ENCODE results near the gene LBR.
A peak's percentile ranks its signal among the peaks of the same experiment; 100 is the strongest.
"Not testable (repeated sequence)": the region's sequence is repeated elsewhere in the genome, so short reads cannot be mapped to it uniquely, and the experiment has no call there.

Gene LBR

DNA sequence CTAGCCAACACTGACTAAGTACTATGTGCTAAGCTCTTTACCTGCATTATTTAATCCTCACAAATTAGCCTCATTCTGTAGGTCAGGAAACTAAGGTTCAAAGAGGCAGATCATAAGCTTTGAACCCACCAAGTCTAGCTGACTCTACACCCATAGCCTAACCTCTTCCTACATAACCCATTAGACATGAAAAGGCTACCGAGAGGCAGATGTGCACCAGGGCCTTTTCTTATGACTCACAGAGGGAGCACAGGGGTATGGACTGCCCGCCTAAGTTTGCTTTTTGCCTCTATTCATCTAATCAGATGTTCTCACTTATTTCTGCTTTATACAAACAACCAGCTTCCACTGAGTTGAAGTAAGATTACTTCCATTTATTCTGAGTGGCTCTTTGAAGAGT lies 31.5 kb downstream of the LBR start:
- Histone ChIP-seq H3K9ac (ENCODE audit: insufficient read length, low read depth) (no peak overlapping the region), H3K4me1 (ENCODE audit: insufficient read depth, insufficient read length) (no peaks in the 10 kb centered on the region), H3K36me3 (ENCODE audit: insufficient read depth, insufficient read length, low read length) (peaks cover 36% of the 10 kb centered on the region), H3K9me3 (ENCODE audit: insufficient read depth, low read length) (no peaks in the 10 kb centered on the region), H3K4me3 (ENCODE audit: insufficient read length, low read depth) (no peak overlapping the region), H3K27me3 (ENCODE audit: insufficient read depth, insufficient read length) (no peaks in the 10 kb centered on the region)
- DNase-seq (ENCODE audit: low read depth, low spot score), result no peak
- TF ChIP-seq ZNF274 (IDR thresholded peaks at IDR 0.05; ENCODE audit: low read depth, low read length) (no peak), SUZ12 (IDR thresholded peaks at IDR 0.05; ENCODE audit: extremely low read depth, insufficient read depth, insufficient read length) (no peak), YY1 (IDR thresholded peaks at IDR 0.05; ENCODE audit: insufficient read depth, insufficient read length) (no peak)

DNA sequence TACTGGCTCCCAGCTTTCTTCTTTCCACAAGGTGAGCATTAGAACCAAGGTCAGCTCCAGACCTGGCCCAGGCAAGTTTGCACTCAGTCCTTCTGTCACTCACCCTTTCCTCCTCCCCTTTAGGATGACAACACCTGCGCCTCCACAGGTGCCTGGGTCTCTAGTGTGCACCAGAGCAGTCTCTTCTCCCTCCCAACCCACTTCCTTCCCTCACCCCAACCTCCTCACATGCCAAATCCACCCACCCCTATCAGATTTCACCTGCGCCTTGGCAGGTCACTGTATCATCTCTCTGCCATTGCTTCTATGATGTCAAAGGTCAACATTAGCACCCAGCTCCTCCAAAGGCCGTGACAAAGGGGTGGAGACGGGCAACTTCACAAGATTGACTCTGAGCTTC lies 38.0 kb downstream of the LBR start:
- H3K9ac ChIP-seq (ENCODE audit: insufficient read length, low read depth), result no peak overlapping the region
- no peaks in the 10 kb centered on the region for H3K27me3 ChIP-seq (ENCODE audit: insufficient read depth, insufficient read length)
- TF ChIP-seq ZNF274 (IDR thresholded peaks at IDR 0.05; ENCODE audit: low read depth, low read length), result no peak
- no peak for TF ChIP-seq SUZ12 (IDR thresholded peaks at IDR 0.05; ENCODE audit: extremely low read depth, insufficient read depth, insufficient read length)
- H3K9me3 ChIP-seq (ENCODE audit: insufficient read depth, low read length), result no peaks in the 10 kb centered on the region
- no peak overlapping the region for H3K4me3 ChIP-seq (ENCODE audit: insufficient read length, low read depth)
- H3K36me3 ChIP-seq (ENCODE audit: insufficient read depth, insufficient read length, low read length), result no peaks in the 10 kb centered on the region
- DNase-seq (ENCODE audit: low read depth, low spot score), result no peak
- no peaks in the 10 kb centered on the region for H3K4me1 ChIP-seq (ENCODE audit: insufficient read depth, insufficient read length)

- H3K4me1 ChIP-seq (ENCODE audit: insufficient read depth, insufficient read length), result no peaks in the 10 kb centered on the region
- H3K4me3 ChIP-seq (ENCODE audit: insufficient read length, low read depth), result no peak overlapping the region
- H3K27me3 ChIP-seq (ENCODE audit: insufficient read depth, insufficient read length), result no peaks in the 10 kb centered on the region
- TF ChIP-seq ZNF274 (IDR thresholded peaks at IDR 0.05; ENCODE audit: low read depth, low read length) (no peak), SUZ12 (IDR thresholded peaks at IDR 0.05; ENCODE audit: extremely low read depth, insufficient read depth, insufficient read length) (no peak), YY1 (IDR thresholded peaks at IDR 0.05; ENCODE audit: insufficient read depth, insufficient read length) (no peak)
- H3K36me3 ChIP-seq (ENCODE audit: insufficient read depth, insufficient read length, low read length), result no peaks in the 10 kb centered on the region
- H3K9me3 ChIP-seq (ENCODE audit: insufficient read depth, low read length), result no peaks in the 10 kb centered on the region
- no peak for DNase-seq (ENCODE audit: low read depth, low spot score)
- H3K9ac ChIP-seq (ENCODE audit: insufficient read length, low read depth), result no peak overlapping the region
Measured at GRCh38 chr1:225388372-225388771, 39.5 kb downstream of the LBR start.

GRCh38 chr1:225386860-225387259 lies 41.0 kb downstream of the LBR start:
- not testable (repeated sequence) for H3K4me1 ChIP-seq (ENCODE audit: insufficient read depth, insufficient read length); H3K9ac ChIP-seq (ENCODE audit: insufficient read length, low read depth); DNase-seq (ENCODE audit: low read depth, low spot score); H3K27me3 ChIP-seq (ENCODE audit: insufficient read depth, insufficient read length); H3K4me3 ChIP-seq (ENCODE audit: insufficient read length, low read depth); H3K9me3 ChIP-seq (ENCODE audit: insufficient read depth, low read length); H3K36me3 ChIP-seq (ENCODE audit: insufficient read depth, insufficient read length, low read length)

DNA sequence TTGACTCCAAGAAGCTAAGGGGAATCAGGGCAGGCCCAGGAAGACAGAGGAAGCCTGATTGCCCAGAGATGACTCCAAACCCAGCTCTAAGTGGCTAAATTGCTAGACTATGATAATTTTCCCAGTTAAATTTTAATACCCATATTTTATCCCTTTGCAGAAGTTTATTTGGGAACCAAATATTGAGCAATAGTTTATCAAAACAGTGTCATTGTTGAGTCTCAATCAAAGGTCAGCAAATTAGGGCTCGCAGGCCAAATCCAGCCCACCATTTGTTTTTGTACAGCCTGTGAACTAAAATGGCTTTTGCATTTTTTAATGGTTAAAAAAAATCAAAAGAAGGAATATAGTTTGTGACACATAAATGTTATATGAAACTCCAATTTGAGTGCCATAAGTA lies 47.1 kb downstream of the LBR start:
- no peaks in the 10 kb centered on the region for H3K9me3 ChIP-seq (ENCODE audit: insufficient read depth, low read length)
- H3K4me3 ChIP-seq (ENCODE audit: insufficient read length, low read depth), result no peak overlapping the region
- H3K9ac ChIP-seq (ENCODE audit: insufficient read length, low read depth), result no peak overlapping the region
- H3K4me1 ChIP-seq (ENCODE audit: insufficient read depth, insufficient read length), result peaks cover 3% of the 10 kb centered on the region
- no peak for TF ChIP-seq ZNF274 (IDR thresholded peaks at IDR 0.05; ENCODE audit: low read depth, low read length)
- TF ChIP-seq YY1 (IDR thresholded peaks at IDR 0.05; ENCODE audit: insufficient read depth, insufficient read length), result no peak
- H3K27me3 ChIP-seq (ENCODE audit: insufficient read depth, insufficient read length), result no peaks in the 10 kb centered on the region
- H3K36me3 ChIP-seq (ENCODE audit: insufficient read depth, insufficient read length, low read length), result no peaks in the 10 kb centered on the region
- no peak for DNase-seq (ENCODE audit: low read depth, low spot score)

DNA sequence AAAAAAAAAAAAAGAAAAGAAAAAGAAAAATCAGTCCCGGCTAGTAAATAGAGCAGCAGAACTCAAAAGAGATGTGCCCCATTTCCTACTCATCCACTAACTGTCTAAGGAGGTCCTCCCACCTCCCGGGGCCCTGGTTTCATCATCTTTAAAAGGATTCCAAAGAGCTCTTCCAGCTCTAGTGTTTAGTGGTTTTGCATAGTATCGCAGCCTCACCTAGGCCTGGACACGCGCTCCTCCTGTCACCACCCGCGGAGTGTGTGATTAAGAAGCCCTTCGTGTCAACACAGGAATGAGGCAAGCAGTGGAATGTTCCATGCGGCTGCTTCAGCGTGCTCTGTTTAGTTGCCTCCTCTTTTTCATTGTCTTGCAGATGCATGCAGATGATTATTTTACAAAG lies 49.0 kb downstream of the LBR start:
- Histone ChIP-seq H3K27me3 (ENCODE audit: insufficient read depth, insufficient read length) (no peaks in the 10 kb centered on the region), H3K36me3 (ENCODE audit: insufficient read depth, insufficient read length, low read length) (no peaks in the 10 kb centered on the region), H3K9me3 (ENCODE audit: insufficient read depth, low read length) (no peaks in the 10 kb centered on the region), H3K4me3 (ENCODE audit: insufficient read length, low read depth) (no peak overlapping the region), H3K4me1 (ENCODE audit: insufficient read depth, insufficient read length) (peaks cover 3% of the 10 kb centered on the region), H3K9ac (ENCODE audit: insufficient read length, low read depth) (no peak overlapping the region)
- TF ChIP-seq YY1 (IDR thresholded peaks at IDR 0.05; ENCODE audit: insufficient read depth, insufficient read length) (no peak), SUZ12 (IDR thresholded peaks at IDR 0.05; ENCODE audit: extremely low read depth, insufficient read depth, insufficient read length) (no peak), ZNF274 (IDR thresholded peaks at IDR 0.05; ENCODE audit: low read depth, low read length) (no peak)
- peak; percentile 95 for DNase-seq (ENCODE audit: low read depth, low spot score)

- no peak for DNase-seq (ENCODE audit: low read depth, low spot score)
- Histone ChIP-seq H3K9ac (ENCODE audit: insufficient read length, low read depth) (no peak overlapping the region), H3K4me3 (ENCODE audit: insufficient read length, low read depth) (no peak overlapping the region), H3K4me1 (ENCODE audit: insufficient read depth, insufficient read length) (peaks cover 3% of the 10 kb centered on the region), H3K36me3 (ENCODE audit: insufficient read depth, insufficient read length, low read length) (no peaks in the 10 kb centered on the region), H3K27me3 (ENCODE audit: insufficient read depth, insufficient read length) (no peaks in the 10 kb centered on the region), H3K9me3 (ENCODE audit: insufficient read depth, low read length) (no peaks in the 10 kb centered on the region)
- TF ChIP-seq SUZ12 (IDR thresholded peaks at IDR 0.05; ENCODE audit: extremely low read depth, insufficient read depth, insufficient read length), result no peak
- TF ChIP-seq ZNF274 (IDR thresholded peaks at IDR 0.05; ENCODE audit: low read depth, low read length), result no peak
- TF ChIP-seq YY1 (IDR thresholded peaks at IDR 0.05; ENCODE audit: insufficient read depth, insufficient read length), result no peak
Measured at GRCh38 chr1:225374996-225375395, 52.8 kb downstream of the LBR start.

DNA sequence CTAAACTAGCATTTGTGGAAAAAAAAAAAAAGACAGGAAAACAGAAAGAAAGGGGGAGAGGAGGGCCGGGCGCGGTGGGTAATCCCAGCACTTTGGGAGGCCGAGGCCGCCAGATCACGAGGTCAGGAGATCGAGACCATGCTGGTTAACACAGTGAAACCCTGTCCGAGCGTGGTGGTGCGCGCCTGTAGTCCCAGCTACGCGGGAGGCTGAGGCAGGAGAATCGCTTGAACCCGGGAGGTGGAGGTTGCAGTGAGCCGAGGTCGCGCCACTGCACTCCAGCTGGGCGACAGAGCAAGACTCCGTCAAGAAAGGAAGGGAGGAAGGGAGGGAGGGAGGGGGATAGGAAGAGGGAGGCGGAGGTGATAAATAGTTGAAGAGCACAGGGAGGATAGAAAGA lies 54.7 kb downstream of the LBR start:
- Histone ChIP-seq H3K9me3 (ENCODE audit: insufficient read depth, low read length) (no peaks in the 10 kb centered on the region), H3K27me3 (ENCODE audit: insufficient read depth, insufficient read length) (peaks cover 5% of the 10 kb centered on the region), H3K9ac (ENCODE audit: insufficient read length, low read depth) (no peak overlapping the region), H3K4me1 (ENCODE audit: insufficient read depth, insufficient read length) (peaks cover 1% of the 10 kb centered on the region), H3K4me3 (ENCODE audit: insufficient read length, low read depth) (no peak overlapping the region), H3K36me3 (ENCODE audit: insufficient read depth, insufficient read length, low read length) (no peaks in the 10 kb centered on the region)
- no peak for DNase-seq (ENCODE audit: low read depth, low spot score)
- TF ChIP-seq ZNF274 (IDR thresholded peaks at IDR 0.05; ENCODE audit: low read depth, low read length), result no peak
- TF ChIP-seq YY1 (IDR thresholded peaks at IDR 0.05; ENCODE audit: insufficient read depth, insufficient read length), result no peak
- TF ChIP-seq SUZ12 (IDR thresholded peaks at IDR 0.05; ENCODE audit: extremely low read depth, insufficient read depth, insufficient read length), result no peak

All from NT2/D1 (cell line).